ENCODE results near the gene KRTCAP2. TPM values are rescaled to one million over a fixed set of nuclear protein-coding genes. Genes with fewer than 3 reads are reported as not detected.
"Not testable (repeated sequence)": the region's sequence is repeated elsewhere in the genome, so short reads cannot be mapped to it uniquely, and the experiment has no call there.

KRTCAP2 gene
- total RNA-seq, 2 experiments from 2014 or later = 124 to 125 TPM

DNA sequence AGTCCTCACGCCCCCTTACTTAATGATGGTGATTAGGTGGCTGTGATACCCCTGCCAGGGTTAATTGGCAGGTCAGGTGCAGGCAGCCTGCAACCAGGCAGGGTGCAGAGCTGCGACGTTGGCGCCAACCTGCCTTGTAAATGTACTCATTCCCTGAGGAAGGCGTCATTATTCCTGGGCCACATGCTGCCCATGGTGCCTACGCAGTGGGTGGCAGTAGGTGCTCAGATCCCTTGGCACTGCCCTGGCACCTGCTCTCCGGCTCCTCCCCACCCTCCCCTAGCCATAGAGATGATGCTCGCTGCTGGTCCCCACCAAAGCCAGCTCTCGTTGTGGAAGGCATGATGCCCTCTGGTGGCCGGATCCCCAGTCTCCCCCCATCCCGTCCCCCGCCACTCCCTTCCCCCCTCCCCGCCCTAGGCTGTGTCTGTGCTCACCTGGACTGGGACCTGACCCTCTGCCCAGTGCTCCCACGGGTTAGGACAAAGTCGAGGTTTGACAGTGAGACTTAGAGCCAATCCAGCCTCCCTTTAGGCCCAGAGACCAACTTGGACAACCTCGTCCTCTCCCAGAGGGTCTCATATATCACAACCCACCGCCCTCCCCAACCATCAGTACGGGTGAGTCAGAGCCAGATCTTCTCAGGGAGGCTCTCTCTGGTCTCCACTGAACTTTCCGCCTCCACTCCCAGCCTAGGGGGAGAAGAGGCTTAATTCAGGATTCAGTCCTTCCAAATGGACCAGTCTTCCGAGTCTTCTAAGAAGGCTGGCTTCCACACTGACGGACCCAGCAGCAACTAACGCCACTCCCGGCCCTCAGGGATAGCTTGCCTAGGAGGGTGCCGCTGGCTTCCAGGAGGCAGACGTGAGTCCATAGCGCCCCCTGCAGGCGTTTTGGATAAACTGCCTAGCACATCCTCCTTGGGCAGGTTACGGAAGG, 5.7 kb downstream of the KRTCAP2 start:
- DNase-seq (peak; percentile 94), ATAC-seq (peak; percentile 82)
- ChIA-PET CTCF (interaction anchor here (0.6 to 13.3 kb wide), 36 partner anchors 9 to 212 kb away, joined by 3 to 312 read pairs (median 6); partner anchors contain the start of genes EFNA4, MTX1, PBXIP1 and SLC50A1), POLR2A (interaction anchor here (0.6 to 2.1 kb wide), 5 partner anchors 8 to 87 kb away, joined by 3 to 10 read pairs (median 4); no protein-coding TSS in a partner anchor)
- H3K27ac Mint-ChIP-seq = no peak overlapping the region
- no peaks in the 10 kb centered on the region for H3K9me3 Mint-ChIP-seq
- no peaks in the 10 kb centered on the region for H3K27me3 Mint-ChIP-seq
- H3K4me3 Mint-ChIP-seq = peak overlapping the region; percentile 50
- H3K36me3 Mint-ChIP-seq (ENCODE audit: low read depth) = peaks cover 21% of the 10 kb centered on the region
- peaks cover 25% of the 10 kb centered on the region for H3K4me1 Mint-ChIP-seq (ENCODE audit: low read depth)
- intact Hi-C loops (cut with micrococcal nuclease) = loop anchor here (2.0 to 5.0 kb wide), 2 partner anchors 60 to 73 kb away; no protein-coding TSS in a partner anchor
- TF ChIP-seq, protein P1, sequence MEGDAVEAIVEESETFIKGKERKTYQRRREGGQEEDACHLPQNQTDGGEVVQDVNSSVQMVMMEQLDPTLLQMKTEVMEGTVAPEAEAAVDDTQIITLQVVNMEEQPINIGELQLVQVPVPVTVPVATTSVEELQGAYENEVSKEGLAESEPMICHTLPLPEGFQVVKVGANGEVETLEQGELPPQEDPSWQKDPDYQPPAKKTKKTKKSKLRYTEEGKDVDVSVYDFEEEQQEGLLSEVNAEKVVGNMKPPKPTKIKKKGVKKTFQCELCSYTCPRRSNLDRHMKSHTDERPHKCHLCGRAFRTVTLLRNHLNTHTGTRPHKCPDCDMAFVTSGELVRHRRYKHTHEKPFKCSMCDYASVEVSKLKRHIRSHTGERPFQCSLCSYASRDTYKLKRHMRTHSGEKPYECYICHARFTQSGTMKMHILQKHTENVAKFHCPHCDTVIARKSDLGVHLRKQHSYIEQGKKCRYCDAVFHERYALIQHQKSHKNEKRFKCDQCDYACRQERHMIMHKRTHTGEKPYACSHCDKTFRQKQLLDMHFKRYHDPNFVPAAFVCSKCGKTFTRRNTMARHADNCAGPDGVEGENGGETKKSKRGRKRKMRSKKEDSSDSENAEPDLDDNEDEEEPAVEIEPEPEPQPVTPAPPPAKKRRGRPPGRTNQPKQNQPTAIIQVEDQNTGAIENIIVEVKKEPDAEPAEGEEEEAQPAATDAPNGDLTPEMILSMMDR (IDR thresholded peaks at IDR 0.05) = peak; percentile 90

DNA sequence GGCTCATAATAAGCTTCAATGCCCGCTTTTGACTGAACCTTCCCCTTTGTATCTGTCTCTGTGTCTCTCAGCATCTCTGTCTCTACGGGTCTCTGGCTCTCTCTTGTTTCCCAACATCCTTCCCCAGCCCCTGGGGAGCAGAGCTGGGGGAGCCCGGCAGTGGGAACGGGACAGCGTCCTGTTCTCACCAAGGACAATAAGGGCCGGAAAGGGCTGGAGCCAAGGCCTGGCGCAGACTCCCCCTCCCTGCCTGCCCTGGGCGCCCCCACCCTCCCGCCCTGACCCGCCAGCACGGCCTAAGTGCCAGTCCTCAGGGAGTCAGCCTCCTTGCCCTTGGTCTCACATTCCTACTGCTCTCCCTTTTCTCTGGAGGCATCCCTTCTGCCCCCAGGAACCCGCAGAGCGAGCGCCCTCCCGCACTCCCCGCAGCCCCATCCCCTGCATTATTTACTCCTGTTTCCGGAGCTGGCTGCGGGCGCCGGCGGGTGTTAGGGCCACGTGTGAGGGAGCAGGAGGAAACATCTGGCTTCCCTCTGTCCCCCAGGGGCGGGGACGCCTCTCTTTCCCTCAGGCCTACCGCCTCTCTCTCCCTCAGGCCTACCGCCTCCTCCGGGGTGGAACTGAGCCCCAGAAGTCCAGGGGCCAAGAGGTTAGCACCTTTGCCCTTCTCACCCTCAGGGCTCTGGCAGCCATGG, 6.5 kb downstream of the KRTCAP2 start:
- H3K36me3 Mint-ChIP-seq (ENCODE audit: low read depth) = peaks cover 15% of the 10 kb centered on the region
- TF ChIP-seq, protein P1 (IDR thresholded peaks at IDR 0.05) = no peak
- H3K27me3 Mint-ChIP-seq = no peaks in the 10 kb centered on the region
- ChIA-PET CTCF (interaction anchor here (0.7 to 13.3 kb wide), 24 partner anchors 9 to 211 kb away, joined by 3 to 312 read pairs (median 8); partner anchors contain the start of genes ADAM15, EFNA4, PBXIP1 and SLC50A1), POLR2A (interaction anchor here (1.1 to 2.1 kb wide), 5 partner anchors 9 to 75 kb away, joined by 3 to 10 read pairs (median 4); no protein-coding TSS in a partner anchor)
- H3K27ac Mint-ChIP-seq = no peak overlapping the region
- ATAC-seq (peak; percentile 2), DNase-seq (no peak)
- intact Hi-C loops (cut with micrococcal nuclease) = loop anchor here (2.0 to 5.0 kb wide), 2 partner anchors 59 to 72 kb away; no protein-coding TSS in a partner anchor
- peaks cover 16% of the 10 kb centered on the region for H3K4me1 Mint-ChIP-seq (ENCODE audit: low read depth)
- peak overlapping the region; percentile 45 for H3K4me3 Mint-ChIP-seq
- H3K9me3 Mint-ChIP-seq = no peaks in the 10 kb centered on the region

DNA sequence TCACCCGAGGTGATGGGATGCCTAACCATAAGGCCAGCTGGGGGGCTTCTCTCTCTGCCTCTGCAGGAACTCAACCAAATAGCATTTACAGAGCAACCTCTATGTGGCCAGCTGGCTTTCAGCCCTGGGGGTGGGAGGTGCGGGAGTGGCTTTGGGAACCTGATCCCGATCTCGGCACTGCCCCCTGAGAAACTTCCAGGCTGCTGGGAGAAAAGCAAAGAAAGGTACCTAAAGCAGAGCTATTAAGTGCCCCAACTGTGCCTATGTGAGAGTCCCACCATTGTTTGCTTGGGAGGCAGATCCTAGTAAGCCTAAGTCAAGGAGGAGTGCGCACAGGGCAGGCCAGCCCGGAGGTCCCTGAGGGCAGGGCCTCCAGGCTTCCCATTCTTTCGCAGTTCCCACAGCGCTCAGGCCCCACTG, 7.0 kb downstream of the KRTCAP2 start:
- DNase-seq (no peak), ATAC-seq (no peak)
- Mint-ChIP-seq H3K4me1 (ENCODE audit: low read depth) (peaks cover 11% of the 10 kb centered on the region), H3K27ac (no peak overlapping the region), H3K9me3 (no peaks in the 10 kb centered on the region), H3K36me3 (ENCODE audit: low read depth) (peaks cover 15% of the 10 kb centered on the region), H3K27me3 (no peaks in the 10 kb centered on the region), H3K4me3 (no peak overlapping the region)
- intact Hi-C loops (cut with micrococcal nuclease) = loop anchor here (2.0 to 5.0 kb wide), 2 partner anchors 59 to 71 kb away; no protein-coding TSS in a partner anchor
- ChIA-PET CTCF (interaction anchor here (1.2 to 13.3 kb wide), 10 partner anchors 9 to 115 kb away, joined by 3 to 312 read pairs (median 12); partner anchors contain the start of gene ADAM15), POLR2A (interaction anchor here (1.1 to 2.0 kb wide), 3 partner anchors 9 to 74 kb away, joined by 3 to 6 read pairs (median 3); no protein-coding TSS in a partner anchor)
- TF ChIP-seq, protein P1 (IDR thresholded peaks at IDR 0.05) = no peak

DNA sequence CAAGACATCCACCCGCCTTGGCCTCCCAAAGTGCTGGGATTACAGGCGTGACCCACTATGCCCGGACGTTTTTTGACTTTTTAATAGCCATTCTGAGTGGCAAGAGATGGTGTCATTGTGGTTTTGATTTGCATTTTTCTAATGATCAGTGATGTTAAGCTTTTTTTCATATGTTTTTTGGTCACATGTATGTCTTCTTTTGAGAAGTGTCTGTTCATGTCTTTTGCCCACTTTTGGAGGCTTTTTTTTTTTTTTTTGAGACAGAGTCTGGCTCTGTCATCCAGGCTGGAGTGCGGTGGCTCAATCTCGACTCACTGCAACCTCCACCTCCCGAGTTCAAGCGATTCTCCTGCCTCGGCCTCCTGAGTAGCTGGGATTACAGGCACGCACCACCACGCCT, 8.5 kb downstream of the KRTCAP2 start:
- H3K4me1 Mint-ChIP-seq (ENCODE audit: low read depth) = peaks cover 11% of the 10 kb centered on the region
- H3K9me3 Mint-ChIP-seq; POLR2A ChIA-PET; H3K36me3 Mint-ChIP-seq (ENCODE audit: low read depth); DNase-seq; H3K27me3 Mint-ChIP-seq; ATAC-seq; H3K27ac Mint-ChIP-seq; H3K4me3 Mint-ChIP-seq: not testable (repeated sequence)
- intact Hi-C loops (cut with micrococcal nuclease) = loop anchor here (5.0 kb wide), 1 partner anchor 57 kb away; no protein-coding TSS in a partner anchor
- CTCF ChIA-PET = interaction anchor here (2.6 to 13.3 kb wide), 2 partner anchors 8 to 74 kb away, joined by 10 to 312 read pairs; partner anchors contain the start of gene KRTCAP2

DNA sequence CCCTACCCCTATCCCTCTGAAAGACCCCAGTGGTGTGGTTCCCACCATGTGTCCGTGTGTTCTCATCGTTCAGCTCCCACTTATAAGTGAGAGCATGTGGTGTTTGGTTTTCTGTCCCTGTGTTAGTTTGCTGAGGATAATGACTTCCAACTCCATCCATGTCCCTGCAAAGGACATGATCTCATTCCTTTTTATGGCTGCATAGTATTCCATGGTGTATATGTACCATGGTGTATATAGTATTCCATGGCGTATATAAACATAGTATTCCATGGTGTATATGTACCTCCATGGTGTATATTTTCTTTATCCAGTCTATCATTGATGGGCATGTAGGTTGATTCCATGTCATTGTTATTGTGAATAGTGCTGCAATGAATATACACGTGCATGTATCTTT, 9.3 kb downstream of the KRTCAP2 start:
- H3K27ac Mint-ChIP-seq; DNase-seq; intact Hi-C loops (cut with micrococcal nuclease); POLR2A ChIA-PET; H3K27me3 Mint-ChIP-seq; H3K36me3 Mint-ChIP-seq (ENCODE audit: low read depth); H3K9me3 Mint-ChIP-seq; ATAC-seq; H3K4me3 Mint-ChIP-seq: not testable (repeated sequence)
- CTCF ChIA-PET = interaction anchor here (1.0 to 13.3 kb wide), 3 partner anchors 9 to 79 kb away, joined by 3 to 312 read pairs (median 10); partner anchors contain the start of gene KRTCAP2
- H3K4me1 Mint-ChIP-seq (ENCODE audit: low read depth) = peaks cover 11% of the 10 kb centered on the region

DNA sequence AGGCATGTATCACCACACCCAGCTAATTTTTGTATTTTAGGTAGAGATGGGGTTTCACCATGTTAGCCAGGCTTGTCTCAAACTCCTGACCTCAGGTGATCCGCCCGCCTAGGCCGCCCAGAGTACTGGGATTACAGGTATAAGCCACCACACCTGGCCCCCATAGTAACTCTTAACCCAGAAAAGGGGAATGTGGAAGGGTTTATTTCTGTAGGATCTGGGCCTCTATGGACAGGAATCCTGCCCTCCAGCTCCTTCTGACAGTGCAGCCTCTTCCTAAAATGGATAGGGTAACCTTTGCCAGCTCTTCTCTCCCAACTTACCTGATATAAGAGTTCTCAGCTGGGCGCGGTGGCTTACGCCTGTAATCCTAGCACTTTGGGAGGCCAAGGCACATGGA, 10.5 kb downstream of the KRTCAP2 start:
- intact Hi-C loops (cut with micrococcal nuclease); H3K36me3 Mint-ChIP-seq (ENCODE audit: low read depth); H3K27ac Mint-ChIP-seq; H3K9me3 Mint-ChIP-seq; POLR2A ChIA-PET; ATAC-seq; H3K4me1 Mint-ChIP-seq (ENCODE audit: low read depth); H3K27me3 Mint-ChIP-seq; DNase-seq; H3K4me3 Mint-ChIP-seq: not testable (repeated sequence)
- CTCF ChIA-PET = interaction anchor here (0.9 to 2.6 kb wide), 3 partner anchors 10 to 25 kb away, joined by 3 to 10 read pairs (median 3); partner anchors contain the start of gene KRTCAP2

Measured in activated CD8-positive, alpha-beta T cell treated with anti-CD3 and anti-CD28 coated beads for 36 hours (primary cell).